H4 (cell line): ENCODE measurements around the gene TTC28. TPM values are rescaled to one million over a fixed set of nuclear protein-coding genes. Genes with fewer than 3 reads are reported as not detected.

Source experiments
- DNase-seq: peaks from one replicate; pipeline ENCODE4 v3.0.0-alpha.2; 2015; ENCODE audit warnings: low spot score
- total RNA-seq: library from RNA; depleted of rRNA; stranded (reverse); fragments of >200 nt; shearing (Covaris generic); gene quantifications from 2 replicates; pipeline ENCODE4 v1.2.3, GENCODE V29; 2014

Gene TTC28
- total RNA-seq, 1 experiment from 2014 or later: 0.23 TPM

- no peak for DNase-seq
These were observed 690.9 kb downstream of the TTC28 start for GRCh38 chr22:27988704-27989103.

DNA sequence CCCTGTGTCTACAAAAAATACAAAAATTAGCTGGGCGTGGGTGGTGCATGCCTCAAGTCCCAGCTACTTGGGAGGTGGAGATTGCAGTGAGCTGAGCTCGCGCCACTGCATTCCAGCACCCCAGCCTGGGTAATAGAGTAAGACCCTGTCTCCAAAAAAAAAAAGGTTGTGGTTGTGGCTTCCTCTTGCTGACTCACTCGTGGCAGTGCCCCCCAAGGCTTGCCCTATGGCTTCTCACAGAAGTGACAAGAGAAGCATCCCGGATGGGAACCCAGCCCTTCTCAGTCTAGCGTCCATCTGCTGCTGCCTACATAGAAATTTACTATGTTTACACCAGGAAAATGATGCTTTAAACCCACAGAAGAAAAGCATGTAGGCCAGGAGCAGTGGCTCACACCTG is 692.1 kb downstream of the TTC28 start:
- DNase-seq: peak; percentile 68

DNA sequence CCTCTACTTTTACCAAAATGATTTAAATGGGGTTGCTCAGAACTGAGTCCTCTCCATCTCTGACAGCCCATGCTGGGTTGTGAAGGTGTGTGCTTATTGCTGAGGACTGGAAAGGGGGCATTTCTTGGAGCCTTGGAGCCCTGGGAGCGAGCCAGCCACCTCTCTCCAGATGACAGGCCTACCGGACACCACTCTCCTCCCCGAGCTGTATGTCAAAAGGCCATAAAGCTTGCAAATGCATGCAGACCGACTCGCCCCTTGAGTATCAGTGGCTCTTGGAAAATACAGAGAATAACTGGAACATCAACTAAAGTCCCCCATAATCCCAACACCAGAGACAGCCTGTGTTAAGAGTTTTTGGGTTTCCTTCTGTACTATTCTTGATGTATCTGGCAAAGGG is 692.7 kb downstream of the TTC28 start:
- no peak for DNase-seq

- DNase-seq: no peak
These were observed 693.2 kb downstream of the TTC28 start for GRCh38 chr22:27986459-27986858.

GRCh38 chr22:27985323-27986275 is 694.0 kb downstream of the TTC28 start:
- no peak for DNase-seq

DNA sequence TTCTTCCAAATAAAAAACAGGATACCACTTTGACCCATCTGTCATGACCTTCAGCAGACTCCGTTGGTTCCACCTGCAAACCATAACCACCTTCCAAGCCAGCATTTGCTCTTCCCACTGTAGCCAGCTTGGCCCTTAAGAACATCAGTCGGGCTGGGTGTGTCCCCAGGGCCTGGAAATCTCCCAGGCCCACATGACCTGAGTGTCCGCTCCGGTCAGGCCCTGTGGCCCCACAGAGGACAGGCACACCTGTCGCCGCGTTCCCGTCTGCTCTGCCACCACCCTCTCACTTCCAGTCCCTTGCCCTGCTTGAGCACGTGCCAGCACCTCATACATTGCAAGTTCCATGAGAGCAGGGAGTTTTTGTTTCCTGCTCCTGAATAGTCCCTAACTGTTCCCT is 694.9 kb downstream of the TTC28 start:
- no peak for DNase-seq

DNA sequence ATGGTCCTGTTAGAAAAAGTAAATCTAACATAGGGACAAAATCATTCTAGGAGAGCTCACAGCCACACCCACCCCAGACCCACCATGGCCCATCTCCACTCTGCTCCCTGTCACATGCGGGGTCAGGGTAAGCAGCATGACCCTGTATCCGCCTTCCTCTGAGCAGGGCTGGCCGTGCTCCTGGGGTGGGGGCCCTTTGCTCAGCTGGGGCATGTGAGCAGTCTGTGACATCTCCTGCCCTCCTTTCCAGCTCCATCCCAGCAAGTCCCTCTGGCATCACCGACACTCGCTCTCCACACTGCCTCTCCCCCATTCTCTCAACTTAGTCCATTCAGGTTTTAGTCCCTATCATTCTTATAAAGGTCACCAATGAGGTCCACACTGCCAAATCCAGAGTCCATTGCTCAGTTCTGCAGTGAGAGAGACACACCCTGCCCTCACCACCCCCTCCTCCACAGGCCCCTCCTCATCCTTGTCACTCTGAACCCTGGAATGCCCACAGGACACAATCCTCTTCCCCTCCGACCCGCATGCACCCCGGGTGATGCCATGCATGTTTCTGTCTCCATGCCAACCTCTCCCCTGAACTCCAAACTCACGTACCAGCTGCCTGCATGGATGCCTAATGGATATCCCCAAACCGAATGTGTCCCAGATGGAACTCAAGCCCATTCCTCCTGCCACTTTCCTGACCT is 695.5 kb downstream of the TTC28 start:
- DNase-seq: no peak

DNA sequence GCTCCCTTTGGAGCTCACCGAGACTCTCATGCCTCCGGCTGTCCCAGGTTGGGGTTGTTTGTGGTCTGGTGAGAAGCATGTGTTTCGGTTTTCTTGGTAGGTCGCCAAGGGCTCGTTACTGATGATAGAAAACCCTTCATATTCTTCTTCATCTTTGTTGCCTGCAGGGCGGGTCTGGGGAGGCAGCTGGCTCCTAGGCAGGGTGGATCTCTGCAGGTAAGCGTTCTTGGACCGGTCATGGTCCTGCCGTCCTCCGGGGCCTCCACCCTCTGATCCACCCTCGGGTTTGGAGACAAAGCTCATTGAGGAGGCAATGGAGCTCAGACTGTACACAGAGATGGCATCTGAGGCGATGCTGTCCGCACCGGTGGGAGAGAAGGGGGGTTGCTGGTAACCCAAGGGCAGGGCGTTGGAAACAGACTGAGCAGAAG is 696.3 kb downstream of the TTC28 start:
- DNase-seq: no peak

DNA sequence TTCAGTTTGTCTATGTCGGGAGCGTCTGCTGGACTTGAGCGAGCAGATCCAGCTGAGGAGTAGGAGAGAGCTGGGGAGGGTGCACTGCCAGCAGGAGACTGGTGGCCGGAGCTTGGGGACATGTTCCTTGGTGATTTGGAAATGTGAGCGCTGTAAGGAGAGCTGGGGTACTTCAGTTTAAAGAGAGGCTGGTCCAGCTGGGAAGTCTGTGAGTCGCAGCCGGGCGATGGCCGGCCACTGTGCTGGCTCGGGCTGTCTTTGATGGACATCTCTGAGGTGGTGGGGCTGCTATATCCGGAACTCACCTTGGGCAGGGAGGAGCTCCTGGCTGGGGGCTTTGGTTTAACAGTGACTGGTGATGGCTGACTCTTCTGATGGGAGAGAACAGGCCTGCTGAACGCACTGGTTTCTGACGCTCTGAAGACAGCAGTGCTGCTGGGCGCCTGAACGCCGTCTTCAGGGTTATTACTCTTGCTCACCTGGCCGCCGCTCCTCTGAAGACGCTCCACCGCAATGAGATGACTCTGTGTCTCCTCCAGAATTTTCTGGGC is 696.9 kb downstream of the TTC28 start:
- DNase-seq: no peak

DNA sequence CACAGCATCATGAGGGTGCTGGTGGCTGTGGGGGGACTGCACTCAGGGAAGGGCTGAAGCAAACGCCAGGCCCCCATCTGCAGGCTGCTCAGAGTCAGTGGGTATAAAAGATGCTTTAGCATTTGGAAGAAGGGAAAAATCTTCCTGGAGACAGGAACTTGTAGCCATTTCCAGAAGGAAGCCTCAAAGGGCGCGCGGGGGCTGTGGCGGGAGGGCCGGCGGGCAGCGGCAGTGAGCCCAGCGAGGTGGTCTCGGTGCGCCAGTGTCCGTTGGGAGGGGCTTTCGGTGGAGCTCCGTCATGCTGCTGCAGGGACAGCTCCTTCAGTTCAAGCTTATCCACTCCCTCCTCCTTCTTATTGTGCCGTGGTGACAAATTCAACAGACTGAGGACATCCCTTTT is 697.5 kb downstream of the TTC28 start:
- no peak for DNase-seq

- no peak for DNase-seq
These were observed 699.1 kb downstream of the TTC28 start for GRCh38 chr22:27980424-27981148.

DNA sequence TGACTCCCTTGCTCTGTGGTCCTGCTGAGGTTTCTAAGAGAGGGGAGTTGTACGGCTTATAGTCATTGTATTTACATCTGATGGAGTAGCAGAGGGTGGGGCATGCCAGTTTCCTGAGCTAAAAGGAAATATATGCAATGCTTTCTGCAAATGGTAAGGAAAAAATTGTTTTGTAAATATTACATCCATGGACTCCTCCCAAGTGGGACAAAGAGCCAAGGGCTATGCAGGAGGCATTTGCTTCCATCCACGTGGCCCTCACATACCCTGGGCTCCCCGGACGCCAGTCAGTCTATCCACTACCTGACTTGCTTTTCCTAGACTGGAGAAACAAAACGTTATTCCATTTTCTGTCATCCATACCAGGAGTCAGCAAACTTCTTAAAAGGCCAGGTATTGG is 700.8 kb downstream of the TTC28 start:
- no peak for DNase-seq

DNA sequence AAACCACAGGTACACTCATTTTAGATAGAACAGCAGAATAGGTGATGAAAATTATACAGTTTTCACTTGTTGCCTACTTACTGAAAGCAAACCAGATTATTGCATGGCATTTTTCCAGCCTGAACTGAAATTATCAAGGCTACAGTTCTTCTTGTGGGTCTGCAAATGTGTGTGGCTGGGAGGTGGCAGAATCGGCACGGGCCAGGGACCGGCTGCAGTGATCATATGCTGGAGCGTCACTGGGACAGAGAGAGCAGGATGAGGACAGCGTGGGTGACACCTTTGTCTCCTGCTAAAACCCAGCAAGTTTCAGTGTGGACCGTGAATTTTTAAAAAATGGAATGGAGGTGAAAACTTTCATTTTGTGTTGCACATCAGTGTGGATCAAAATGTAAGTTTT is 701.3 kb downstream of the TTC28 start:
- no peak for DNase-seq

DNA sequence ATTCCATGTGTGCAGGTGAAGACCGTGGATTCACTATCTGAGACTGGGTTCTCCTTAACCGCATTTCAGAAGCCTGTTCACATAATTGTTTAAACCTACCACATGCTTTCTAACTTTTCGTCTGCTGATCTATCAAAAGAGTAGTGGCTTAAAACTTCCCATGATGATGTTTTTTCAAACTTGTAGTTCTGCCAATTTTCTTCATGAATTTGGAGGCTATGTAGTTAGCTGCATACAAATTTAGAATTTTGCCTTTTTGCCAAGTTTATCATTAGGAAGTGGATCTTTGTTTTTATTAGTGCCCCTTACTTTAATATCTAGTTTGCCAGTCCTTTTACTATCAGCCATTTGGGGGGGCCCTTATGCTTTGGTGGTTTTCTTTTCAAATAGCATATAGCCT is 703.1 kb downstream of the TTC28 start:
- DNase-seq: no peak

GRCh38 chr22:27975381-27976013 is 704.1 kb downstream of the TTC28 start:
- no peak for DNase-seq

- DNase-seq: no peak
These were observed 705.8 kb downstream of the TTC28 start for GRCh38 chr22:27973846-27974245.

DNA sequence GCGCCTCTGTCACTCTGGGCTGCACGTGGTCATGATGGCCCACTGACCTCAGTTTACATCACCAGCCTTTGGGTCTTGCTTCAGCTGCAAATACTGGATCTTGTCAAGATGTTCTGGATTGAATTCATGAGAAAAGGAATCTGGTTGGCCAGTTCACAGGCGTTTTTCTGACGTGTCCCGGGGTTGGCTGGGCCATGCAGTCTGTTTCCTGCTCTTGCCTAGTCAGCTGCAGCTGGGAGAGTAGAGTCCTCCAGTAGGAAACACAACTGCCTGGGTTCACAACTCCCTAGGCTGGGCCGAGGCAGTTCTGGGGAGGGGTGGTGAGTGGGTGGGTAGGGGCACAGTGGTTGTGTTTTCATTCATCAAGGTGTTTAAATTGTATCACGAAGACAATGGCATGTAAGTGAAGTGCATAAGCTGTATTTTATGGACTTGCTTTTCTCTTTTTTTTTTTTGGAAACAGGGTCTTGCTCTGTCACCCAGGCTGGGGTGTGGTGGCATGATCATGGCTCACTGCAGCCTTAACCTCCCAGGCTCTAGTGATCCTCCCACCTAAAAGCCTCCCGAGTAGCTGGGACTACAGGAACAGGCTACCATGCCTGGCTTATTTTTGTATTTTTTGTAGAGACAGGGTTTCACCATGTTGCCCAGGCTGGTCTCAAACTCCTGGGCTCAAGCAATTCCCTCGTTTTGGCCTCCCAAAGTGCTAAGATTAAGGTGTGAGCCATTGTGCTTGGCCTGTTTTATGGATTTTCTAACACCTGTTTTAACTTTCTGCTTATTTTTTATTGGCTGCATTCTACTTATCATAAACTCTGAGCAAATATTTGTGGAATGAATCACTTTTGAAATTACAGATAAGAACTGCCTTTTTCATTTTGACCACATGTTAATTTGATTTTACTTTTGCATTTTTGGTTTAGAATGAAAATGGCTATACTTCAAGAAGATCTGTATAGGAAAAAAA is 706.6 kb downstream of the TTC28 start:
- DNase-seq: no peak

GRCh38 chr22:27971926-27972325 is 707.7 kb downstream of the TTC28 start:
- no peak for DNase-seq

DNA sequence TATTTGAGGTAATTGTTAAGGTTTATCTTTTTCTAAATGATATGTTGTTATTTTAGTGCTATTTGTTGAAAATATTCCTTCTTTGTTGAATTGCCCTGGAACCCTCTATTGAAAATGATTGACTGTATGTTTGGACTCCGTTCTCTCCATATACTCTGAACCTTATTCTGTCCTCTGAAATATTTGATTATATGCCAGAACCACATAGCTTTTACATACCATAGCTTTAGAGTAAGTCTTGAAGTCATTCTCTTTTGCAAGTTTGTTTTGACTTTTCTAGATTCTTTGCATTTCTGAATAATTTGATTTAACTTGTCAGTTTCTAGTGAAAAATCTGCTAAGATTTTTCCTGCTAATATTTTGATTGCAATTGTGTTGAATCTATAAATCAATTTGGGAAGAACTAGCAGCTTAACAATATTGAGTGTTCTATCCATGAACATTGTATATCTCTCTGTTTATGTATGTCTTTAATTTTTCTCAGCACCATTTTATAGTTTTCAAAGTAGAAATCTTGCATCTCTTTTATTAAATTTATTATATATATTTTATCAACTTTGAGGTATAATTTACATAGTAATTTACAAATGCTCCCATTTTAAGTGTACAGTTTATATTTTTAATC is 708.9 kb downstream of the TTC28 start:
- DNase-seq: no peak
